Stimulated activated CD4-positive, alpha-beta T cell treated with anti-CD3 and anti-CD28 coated beads, Interleukin-12 subunit alpha, Interleukin-12 subunit beta, amount 100 ng/mL, for 4 hours (primary cell): ENCODE results near the gene TGM3.

ENCODE experiments used
- DNase-seq: peaks from one replicate; pipeline ENCODE4 v3.0.0-alpha.2; 2020

TGM3 gene

DNA sequence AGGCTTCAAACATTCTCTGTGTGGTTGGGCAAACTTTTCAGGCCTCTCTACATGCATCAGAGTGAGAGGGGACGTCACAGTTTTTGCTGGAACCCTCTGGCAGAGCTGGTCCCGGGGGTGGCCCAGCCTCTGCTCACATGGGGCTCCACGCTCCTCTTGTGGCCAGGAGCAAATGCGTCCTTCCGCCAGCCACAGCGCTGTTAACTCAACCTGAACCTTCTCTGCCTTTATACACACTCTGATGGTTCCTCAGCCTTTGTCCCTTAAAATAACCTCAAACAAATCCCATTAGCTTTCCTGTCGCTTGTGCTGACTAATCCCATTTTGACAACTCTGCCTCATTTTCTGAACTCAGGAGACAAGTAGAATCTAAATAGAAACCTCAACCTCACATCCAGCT is 45.5 kb downstream of the TGM3 start:
- no peak for DNase-seq

GRCh38 chr20:2342243-2342642 is 46.4 kb downstream of the TGM3 start:
- no peak for DNase-seq

DNA sequence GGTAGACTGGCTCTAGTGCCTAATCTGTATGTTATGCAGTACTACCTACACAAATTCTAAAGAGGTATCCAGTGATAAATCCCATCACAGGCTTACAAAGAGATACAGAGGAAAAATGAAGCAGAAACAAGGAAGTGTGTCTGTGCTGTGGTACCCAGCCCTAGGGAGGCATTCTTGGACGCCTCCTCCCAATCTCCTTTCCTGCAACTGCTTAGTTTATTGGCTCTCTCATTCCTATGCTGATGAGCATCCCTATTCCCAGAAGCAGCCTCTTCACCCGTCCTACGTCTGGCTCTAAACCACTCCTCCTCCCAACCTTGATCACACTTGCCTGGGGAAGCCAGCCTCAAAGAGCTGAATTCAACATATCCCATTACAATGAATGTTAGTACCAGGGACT is 50.4 kb downstream of the TGM3 start:
- DNase-seq, result no peak

- no peak for DNase-seq
Measured at GRCh38 chr20:2348336-2348735, 52.5 kb downstream of the TGM3 start.

DNA sequence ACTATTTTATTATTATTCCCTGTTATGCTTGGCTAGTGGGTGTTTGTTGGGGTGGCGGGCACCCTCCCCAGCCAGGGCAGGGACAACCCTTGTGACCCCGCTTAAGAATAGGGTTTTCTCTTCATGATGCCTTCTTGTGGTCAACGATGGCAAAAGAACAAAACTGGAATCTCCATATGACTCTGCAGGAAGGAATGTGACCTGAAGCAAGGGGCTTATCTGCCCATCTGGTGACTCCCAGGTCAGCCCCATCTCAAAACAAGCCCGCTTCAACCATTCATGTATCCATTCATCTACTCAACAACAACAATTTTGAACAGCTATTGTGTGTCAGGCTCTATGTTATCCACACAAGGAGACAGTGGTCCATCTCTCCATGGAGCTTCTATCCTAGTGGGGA is 54.0 kb downstream of the TGM3 start:
- no peak for DNase-seq

DNA sequence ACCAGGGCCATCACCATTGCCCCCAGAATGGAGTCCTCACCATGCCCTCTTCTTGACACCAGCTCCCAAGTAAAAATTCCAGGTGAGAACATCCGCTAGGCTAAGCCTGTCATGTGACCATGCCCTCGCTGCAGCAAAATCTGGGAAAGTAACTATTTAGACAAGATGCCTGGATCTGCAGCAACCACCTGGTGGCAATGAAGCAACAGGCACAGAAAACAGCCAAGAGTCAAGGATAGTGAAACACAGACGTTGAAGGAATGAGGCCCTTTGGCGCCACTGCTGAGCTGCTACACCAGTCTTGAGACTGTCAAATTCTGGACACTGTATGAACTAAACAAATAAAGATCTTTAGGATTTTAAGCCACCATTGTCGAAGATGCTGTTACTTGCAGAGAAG is 54.8 kb downstream of the TGM3 start:
- DNase-seq, result no peak

DNA sequence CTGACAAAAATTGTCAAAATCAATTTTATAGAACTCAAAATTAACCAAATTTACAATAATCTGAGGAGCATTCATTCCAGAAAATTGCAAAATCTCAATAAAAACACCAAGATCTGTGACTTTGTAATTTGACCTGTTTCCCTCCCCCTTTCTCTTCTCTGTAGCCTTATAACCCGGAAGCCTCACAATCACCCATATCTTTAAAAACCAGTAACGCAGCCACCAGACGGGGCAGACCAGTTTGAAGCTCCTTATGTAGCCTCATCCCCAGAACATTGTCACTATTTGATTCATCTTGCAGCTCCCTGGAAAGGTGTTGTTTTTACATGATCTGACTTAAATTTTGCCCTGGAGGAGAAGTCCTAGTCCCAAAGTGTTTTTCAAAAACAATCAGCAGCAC is 57.4 kb downstream of the TGM3 start:
- DNase-seq, result no peak

- no peak for DNase-seq
Measured at GRCh38 chr20:2357114-2357513, 61.3 kb downstream of the TGM3 start.

- DNase-seq, result no peak
Measured at GRCh38 chr20:2358006-2358405, 62.2 kb downstream of the TGM3 start.

DNA sequence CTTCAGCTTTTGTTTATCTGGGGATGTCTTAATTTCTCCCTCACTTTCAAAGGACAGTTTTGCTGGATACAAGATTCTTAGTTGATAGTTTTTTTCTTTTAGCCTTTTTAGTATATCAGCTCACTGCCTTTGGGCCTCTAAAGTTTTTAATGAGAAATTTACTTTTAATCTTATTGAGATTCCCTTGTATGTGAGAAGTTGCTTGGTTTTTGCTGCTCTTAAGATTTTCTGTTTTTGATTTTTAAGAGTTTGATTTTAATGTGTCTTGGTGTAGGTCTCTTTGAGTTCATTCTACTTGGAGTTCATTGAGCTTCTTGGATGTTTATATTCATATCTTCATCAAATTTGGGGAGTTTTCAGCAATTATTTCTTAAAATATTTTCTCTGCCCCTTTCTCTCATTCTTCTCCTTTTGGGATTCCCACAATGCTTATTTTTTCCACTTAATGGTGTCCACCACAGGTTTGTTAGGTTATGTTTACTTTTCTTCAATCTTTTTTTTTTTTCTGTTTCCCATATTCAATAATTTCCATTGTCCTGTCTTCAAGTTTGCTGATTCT is 65.3 kb downstream of the TGM3 start:
- no peak for DNase-seq

DNA sequence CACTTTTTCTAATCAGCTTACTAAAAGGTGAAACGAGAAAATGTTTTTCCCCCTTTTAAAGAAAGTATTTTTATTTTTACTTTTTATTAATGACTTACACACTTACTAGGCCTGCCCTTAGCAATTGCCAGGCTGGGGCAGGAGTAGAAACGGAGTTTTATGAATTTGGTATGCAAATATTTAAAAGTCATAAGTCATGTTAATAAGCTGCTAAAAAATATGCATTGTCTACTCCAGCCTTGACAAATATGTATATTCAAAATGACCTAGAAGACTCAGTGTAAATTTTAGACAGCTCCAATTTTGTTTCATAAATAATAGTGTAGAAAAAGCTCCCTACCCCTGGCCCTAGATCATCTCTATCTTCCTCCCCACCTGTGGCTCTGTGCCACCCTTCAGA is 67.4 kb downstream of the TGM3 start:
- no peak for DNase-seq

- DNase-seq, result no peak
Measured at GRCh38 chr20:2363587-2363986, 67.8 kb downstream of the TGM3 start.

DNA sequence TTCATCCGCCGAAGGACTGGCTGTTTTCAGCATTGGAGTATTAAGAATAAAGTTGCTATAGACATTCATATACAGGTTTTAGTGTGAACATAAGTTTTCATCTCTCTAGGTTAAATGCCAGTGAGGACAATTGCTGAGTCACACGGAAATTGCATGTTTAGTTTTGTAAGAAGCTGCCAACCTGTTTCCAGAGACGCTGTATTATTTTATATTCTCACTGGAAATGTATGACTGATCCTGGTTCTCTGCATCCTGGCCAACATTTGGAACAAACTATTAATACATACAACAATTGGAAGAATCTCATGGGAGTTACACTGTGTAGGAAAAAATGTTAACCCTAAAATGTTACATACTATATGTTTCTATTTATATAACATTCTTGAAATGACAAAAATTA is 68.2 kb downstream of the TGM3 start:
- no peak for DNase-seq

- no peak for DNase-seq
Measured at GRCh38 chr20:2365091-2365490, 69.3 kb downstream of the TGM3 start.

- DNase-seq, result no peak
Measured at GRCh38 chr20:2365666-2366065, 69.9 kb downstream of the TGM3 start.

DNA sequence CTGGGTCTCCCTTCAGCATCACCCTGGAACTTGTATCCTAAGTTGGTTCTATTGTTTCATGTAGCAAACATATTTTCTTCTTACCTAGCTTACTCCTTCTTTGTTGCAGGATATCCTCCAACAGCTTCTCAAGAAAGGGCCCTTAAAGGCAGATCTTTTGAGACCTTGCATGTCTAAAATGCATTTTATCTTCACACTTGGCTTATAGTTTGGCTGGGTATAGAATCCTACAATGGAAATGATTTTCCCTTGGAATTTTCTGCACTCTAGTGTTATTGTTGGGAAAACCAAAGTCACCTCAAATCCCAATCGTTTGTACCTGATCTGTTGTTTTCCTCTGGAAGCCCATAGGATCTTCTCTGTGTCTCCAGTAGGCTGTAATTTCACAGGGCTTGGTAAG is 72.8 kb downstream of the TGM3 start:
- no peak for DNase-seq

GRCh38 chr20:2373098-2373497 is 77.3 kb downstream of the TGM3 start:
- DNase-seq, result no peak

DNA sequence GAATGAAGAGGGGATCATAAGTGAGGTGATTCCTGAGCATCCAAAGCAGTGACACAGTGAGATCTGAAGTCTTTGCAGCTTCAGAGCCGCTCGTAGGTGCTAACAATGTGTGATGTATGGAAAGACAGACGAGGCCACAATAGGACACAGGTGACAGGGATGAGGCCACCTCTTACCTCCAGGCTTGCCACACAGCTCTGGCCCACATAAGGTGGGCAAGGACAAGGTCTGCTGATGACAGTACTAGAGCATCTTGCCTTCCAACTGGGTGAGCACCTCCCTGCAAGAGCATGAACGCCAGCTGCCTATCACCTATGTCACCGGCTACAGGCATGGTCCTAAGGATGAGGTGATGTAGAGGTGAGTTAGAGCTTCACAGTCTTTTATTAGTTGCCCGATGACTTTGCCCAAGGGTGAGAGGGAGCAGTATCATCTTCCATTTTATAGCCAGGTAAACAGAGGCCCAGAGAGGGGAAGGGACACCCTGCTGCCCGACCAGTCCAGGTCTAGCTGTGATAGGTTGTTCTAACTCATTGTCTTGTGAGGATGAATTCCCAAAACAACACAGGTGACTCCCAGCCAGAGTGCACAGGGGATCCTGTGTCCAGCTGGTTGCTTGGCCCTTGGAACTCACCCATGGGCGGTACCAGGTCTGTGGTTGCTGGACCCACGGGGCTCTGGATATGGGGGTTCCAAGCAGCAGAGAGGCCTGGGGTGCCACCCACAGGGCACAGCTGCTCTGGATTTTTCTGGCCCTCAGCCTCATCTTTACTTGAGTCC is 78.7 kb downstream of the TGM3 start:
- no peak for DNase-seq

DNA sequence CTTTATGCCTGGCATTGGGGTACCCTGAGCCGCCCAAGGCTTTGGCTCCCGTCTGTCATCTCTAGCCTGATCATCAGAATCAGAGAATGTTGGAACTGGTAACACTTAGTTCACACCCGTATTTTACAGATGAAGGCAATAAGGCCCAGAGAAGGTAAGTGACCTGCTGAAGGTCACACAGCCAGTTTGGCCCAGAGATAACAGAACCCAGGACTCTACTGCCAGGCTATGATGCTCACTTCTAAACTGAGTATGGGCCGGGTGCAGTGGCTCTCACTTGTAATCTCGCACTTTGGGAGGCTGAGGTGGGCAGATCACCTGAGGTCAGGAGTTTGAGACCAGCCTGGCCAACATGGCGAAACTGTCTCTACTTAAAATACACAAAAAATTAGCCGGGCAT is 83.1 kb downstream of the TGM3 start:
- no peak for DNase-seq

- no peak for DNase-seq
Measured at GRCh38 chr20:2379511-2380229, 83.9 kb downstream of the TGM3 start.

DNA sequence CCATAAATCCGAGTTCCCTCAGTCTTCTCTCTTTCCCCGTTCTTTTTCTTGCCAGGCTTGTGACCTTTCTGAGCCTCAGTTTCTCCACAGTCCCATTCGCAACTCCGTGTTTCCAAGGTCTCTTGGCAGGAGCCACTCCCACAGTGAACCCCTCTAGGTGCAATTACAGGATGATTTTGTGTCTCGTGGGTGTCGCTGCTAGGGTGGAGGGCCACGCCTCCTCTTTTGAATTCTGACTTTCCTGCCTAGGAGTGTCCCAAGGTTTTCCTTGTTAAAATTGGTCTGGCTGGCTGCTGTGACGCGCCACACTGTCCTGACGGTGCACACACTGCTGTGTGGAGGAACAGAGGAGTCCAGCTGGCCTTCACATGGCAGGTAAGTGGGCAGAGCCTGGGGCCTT is 84.8 kb downstream of the TGM3 start, which contains the start of gene TGM6:
TSS of gene TGM6 (plus strand) at position 301 of the 400 bp plus-strand sequence. CDS start at position 369, 68 bp downstream.
- DNase-seq, result no peak

DNA sequence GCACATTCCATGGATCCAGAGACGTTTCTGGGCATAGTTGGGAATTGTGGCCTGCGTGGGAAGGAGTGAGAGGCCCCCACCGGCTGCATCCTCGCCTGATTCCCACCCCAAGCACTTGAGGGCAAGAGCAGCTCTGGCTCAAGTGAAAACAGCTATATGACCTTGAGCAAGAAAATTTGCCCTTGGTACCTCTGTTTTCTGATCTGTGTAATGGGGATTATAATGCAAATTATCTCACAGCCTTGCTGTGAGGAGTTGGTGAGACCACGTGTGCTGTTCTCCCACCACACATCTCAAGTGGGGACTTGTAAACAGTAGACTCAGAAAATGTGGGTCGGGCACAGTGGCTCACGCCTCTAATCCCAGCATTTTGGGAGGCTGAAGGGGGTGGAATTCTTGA is 85.5 kb downstream of the TGM3 start:
- no peak for DNase-seq

DNA sequence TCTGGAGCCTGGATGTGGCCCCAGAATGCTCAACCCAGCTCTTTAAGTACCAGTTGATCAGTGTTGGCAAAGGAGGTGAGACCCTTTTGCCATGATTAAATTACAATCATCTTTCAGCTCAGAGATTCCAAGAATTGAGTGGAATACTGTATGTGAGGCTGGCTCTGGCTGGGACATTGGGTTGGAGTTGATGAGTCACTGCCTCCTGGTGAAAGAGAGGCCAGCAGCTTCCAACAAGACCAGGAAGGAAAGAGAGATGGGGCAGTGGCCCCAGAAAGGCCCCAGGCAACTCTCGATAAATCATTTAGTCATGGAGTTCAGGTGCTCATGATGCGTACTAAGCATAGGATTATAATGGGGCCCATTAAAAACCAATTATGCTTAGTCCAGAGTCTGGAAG is 87.0 kb downstream of the TGM3 start:
- no peak for DNase-seq

- no peak for DNase-seq
Measured at GRCh38 chr20:2385026-2385425, 89.2 kb downstream of the TGM3 start.
